Panc1 (cell line): ENCODE measurements around the gene KIF1A.

ENCODE experiments used
- CTCF ChIP-seq: fragments of 450-650 bp; IDR thresholded peaks from 2 replicates; pipeline ENCODE4 v1.5.1; 2017; ENCODE audit warnings: mild to moderate bottlenecking
- TCF7L2 ChIP-seq: IDR thresholded peaks from 2 replicates; pipeline ENCODE4 v1.6.1; 2011; ENCODE audit warnings: mild to moderate bottlenecking, low read depth, low read length, inconsistent platforms

DNA sequence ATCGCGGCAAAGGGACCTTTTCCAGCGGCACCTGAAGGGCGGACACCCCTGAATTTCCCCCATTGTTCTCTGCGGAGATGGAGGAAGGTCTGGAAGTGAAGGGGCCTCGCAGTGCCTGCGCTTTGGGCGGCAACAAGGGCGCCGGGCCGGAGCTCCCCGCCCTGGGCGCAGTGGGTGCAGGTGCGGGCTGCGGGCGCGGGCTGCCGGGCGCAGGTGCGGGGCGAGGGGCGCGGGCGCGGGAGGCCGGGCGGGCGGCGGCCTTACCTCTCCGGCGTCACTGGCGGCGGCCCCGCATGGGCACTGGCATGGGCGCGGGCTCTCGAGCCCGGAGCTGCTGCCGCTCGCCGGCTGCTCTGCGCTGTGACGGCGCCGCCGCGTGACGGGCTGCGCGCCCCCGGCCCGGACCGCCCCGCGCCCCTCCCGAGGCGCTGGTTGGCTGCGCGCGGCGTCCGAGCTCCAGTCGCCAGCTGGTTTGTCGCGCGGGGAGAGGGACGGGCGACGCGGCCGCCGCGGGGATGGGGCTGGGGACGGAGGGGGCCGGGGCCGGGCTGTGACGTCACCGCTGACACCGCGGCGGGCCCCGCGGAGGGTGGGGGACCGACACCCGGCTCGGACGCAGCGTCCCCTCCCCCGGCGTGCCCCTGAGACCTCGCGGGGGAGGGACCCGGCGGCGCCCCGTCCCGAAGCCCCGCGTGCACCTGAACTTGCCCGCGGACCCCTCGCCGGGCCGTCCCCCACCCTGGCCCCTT, at the start of gene KIF1A:
- TF ChIP-seq CTCF = no peak
- no peak for TF ChIP-seq TCF7L2
